GM06990 (cell line): ENCODE results near the gene FKBP4.

Experiments used
- DNase-seq: peaks from one replicate; pipeline ENCODE4 v3.0.0-alpha.2; 2011; ENCODE audit not compliant: insufficient read length; ENCODE audit errors: extremely low read depth
- H3K27me3 ChIP-seq: replicated peaks from 2 replicates; pipeline ENCODE4 v1.6.0; 2011; ENCODE audit warnings: low read length; ENCODE audit not compliant: control insufficient read depth, insufficient read depth
- H3K36me3 ChIP-seq: 2 replicates; pipeline ENCODE4 v1.5.1; 2011; ENCODE audit warnings: low read length; ENCODE audit not compliant: control insufficient read depth, insufficient read depth
- H3K4me3 ChIP-seq: replicated peaks from 2 replicates; pipeline ENCODE4 v1.5.1; 2011; ENCODE audit warnings: low read depth, mild to moderate bottlenecking, control low read depth, low read length
- CTCF ChIP-seq: IDR thresholded peaks from 2 replicates; pipeline ENCODE4 v1.5.1; 2011; ENCODE audit warnings: low read length, control low read depth, mild to moderate bottlenecking, inconsistent platforms; ENCODE audit not compliant: insufficient read depth, poor library complexity, severe bottlenecking

Gene FKBP4

GRCh38 chr12:2823483-2823882 lies 28.7 kb downstream of the FKBP4 start:
- H3K36me3 ChIP-seq = peaks cover 46% of the 10 kb centered on the region
- no peak for DNase-seq
- no peak for TF ChIP-seq CTCF

GRCh38 chr12:2824541-2824940 lies 29.8 kb downstream of the FKBP4 start:
- no peak for TF ChIP-seq CTCF
- no peak overlapping the region for H3K4me3 ChIP-seq
- peaks cover 46% of the 10 kb centered on the region for H3K36me3 ChIP-seq
- H3K27me3 ChIP-seq = no peaks in the 10 kb centered on the region
- DNase-seq = no peak

More at GRCh38 chr12:2823483-2823882, 28.7 kb downstream of the FKBP4 start:
- Histone ChIP-seq H3K27me3 (no peaks in the 10 kb centered on the region), H3K4me3 (no peak overlapping the region)

GRCh38 chr12:2825132-2825531 lies 30.4 kb downstream of the FKBP4 start:
- no peaks in the 10 kb centered on the region for H3K27me3 ChIP-seq
- TF ChIP-seq CTCF = no peak
- no peak for DNase-seq
- H3K4me3 ChIP-seq = no peak overlapping the region
- H3K36me3 ChIP-seq = peaks cover 43% of the 10 kb centered on the region

GRCh38 chr12:2826036-2826435 lies 31.3 kb downstream of the FKBP4 start:
- no peaks in the 10 kb centered on the region for H3K27me3 ChIP-seq
- H3K36me3 ChIP-seq = peaks cover 41% of the 10 kb centered on the region
- no peak for DNase-seq
- no peak for TF ChIP-seq CTCF
- H3K4me3 ChIP-seq = no peak overlapping the region

GRCh38 chr12:2826721-2827515 lies 32.1 kb downstream of the FKBP4 start:
- peaks cover 34% of the 10 kb centered on the region for H3K36me3 ChIP-seq
- no peak for DNase-seq

More at GRCh38 chr12:2826721-2827515, 32.1 kb downstream of the FKBP4 start:
- no peaks in the 10 kb centered on the region for H3K27me3 ChIP-seq
- TF ChIP-seq CTCF = no peak
- no peak overlapping the region for H3K4me3 ChIP-seq
